Thoracic aorta (tissue), 2 donors: ENCODE data around the gene MGLL. TPM values are rescaled to one million over a fixed set of nuclear protein-coding genes. Genes with fewer than 3 reads are reported as not detected.
A peak's percentile ranks its signal among the peaks of the same experiment; 100 is the strongest.

ENCODE experiments used
- ATAC-seq: fragments of 150-250 bp; one replicate; pipeline ENCODE4 v1.8.0; 2017; ENCODE audit warnings: low read depth; ENCODE audit not compliant: insufficient number of reproducible peaks, low FRiP score
- DNase-seq: peaks from one replicate; pipeline ENCODE4 v3.0.0-alpha.2; 2020; ENCODE audit warnings: low spot score
- H3K27ac ChIP-seq, 2 donors: fragments of 200-600 bp; sonication (generic); 1 replicate in 1 of 2; 2 replicates in 1 of 2; pipeline ENCODE4 v1.5.1; 2016; ENCODE audit warnings: mild to moderate bottlenecking in 2 of 2, moderate library complexity in 2 of 2
- H3K27me3 ChIP-seq: fragments of 200-600 bp; sonication (generic); replicated peaks from 2 replicates; pipeline ENCODE4 v1.6.0; 2016; ENCODE audit warnings: mild to moderate bottlenecking; ENCODE audit not compliant: insufficient read depth
- H3K36me3 ChIP-seq: fragments of 200-600 bp; sonication (generic); one replicate; pipeline ENCODE4 v1.5.1; 2016
- H3K4me1 ChIP-seq, 2 donors: fragments of 200-600 bp; sonication (generic); 1 replicate in 1 of 2; 2 replicates in 1 of 2; pipeline versions ENCODE4 v1.5.1 to v1.6.0; 2016; ENCODE audit warnings: low read depth in 2 of 2, mild to moderate bottlenecking in 1 of 2; ENCODE audit not compliant: control insufficient read depth in 1 of 2
- H3K4me3 ChIP-seq: fragments of 200-600 bp; sonication (generic); 2 replicates; pipeline ENCODE4 v1.5.1; 2016; ENCODE audit warnings: mild to moderate bottlenecking
- H3K9me3 ChIP-seq: fragments of 200-600 bp; sonication (generic); 2 replicates; pipeline ENCODE4 v1.5.1; 2016
- total RNA-seq, 2 donors: library from RNA; depleted of rRNA; stranded (reverse); fragments of >200 nt; gene quantifications; one replicate each; pipeline versions ENCODE4 v1.1.0 to v1.2.3, GENCODE V29; 2016
- TF ChIP-seq, protein P1 (sequence below): fragments of 200-600 bp; sonication (generic); IDR thresholded peaks from one replicate; pipeline ENCODE4 v1.5.1; 2019; ENCODE audit warnings: antibody characterized with exemption

The MGLL gene
- total RNA-seq, 2 donors from 2014 or later = 57.6 to 71.8 TPM

DNA sequence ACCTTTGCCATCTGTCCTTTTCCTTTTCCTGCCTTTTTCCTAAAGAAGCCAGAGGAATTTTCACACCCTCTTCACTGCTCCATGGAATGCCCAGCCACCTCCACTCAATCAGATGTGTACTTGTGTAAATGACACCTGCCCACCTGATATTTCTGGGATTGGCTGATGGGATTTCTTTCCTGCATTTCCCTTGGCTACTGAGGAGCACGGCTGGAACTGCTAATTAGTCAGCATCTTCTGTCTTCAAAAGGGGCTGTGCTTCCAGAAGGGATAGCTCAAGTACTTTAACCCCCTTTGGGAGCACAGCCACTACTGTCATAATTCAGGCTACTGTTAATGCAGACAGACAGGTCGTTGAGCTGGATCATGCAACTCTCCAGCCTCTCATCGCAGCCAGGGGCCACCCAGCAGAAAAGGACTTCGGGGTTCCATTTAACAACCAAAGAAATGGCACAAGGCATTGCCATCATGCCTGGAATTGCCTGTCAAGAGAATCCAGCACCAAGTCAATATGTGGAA is 38.6 kb downstream of the MGLL start:
- Histone ChIP-seq H3K4me1 (peaks cover 33 to 75% of the 10 kb centered on the region in 2 donors), H3K36me3 (no peaks in the 10 kb centered on the region), H3K27ac (peak overlapping the region; percentile 19 to 65), H3K27me3 (no peaks in the 10 kb centered on the region), H3K4me3 (no peak overlapping the region), H3K9me3 (no peaks in the 10 kb centered on the region)
- ATAC-seq (no peak), DNase-seq (no peak)
- TF ChIP-seq, protein P1, sequence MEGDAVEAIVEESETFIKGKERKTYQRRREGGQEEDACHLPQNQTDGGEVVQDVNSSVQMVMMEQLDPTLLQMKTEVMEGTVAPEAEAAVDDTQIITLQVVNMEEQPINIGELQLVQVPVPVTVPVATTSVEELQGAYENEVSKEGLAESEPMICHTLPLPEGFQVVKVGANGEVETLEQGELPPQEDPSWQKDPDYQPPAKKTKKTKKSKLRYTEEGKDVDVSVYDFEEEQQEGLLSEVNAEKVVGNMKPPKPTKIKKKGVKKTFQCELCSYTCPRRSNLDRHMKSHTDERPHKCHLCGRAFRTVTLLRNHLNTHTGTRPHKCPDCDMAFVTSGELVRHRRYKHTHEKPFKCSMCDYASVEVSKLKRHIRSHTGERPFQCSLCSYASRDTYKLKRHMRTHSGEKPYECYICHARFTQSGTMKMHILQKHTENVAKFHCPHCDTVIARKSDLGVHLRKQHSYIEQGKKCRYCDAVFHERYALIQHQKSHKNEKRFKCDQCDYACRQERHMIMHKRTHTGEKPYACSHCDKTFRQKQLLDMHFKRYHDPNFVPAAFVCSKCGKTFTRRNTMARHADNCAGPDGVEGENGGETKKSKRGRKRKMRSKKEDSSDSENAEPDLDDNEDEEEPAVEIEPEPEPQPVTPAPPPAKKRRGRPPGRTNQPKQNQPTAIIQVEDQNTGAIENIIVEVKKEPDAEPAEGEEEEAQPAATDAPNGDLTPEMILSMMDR = no peak

DNA sequence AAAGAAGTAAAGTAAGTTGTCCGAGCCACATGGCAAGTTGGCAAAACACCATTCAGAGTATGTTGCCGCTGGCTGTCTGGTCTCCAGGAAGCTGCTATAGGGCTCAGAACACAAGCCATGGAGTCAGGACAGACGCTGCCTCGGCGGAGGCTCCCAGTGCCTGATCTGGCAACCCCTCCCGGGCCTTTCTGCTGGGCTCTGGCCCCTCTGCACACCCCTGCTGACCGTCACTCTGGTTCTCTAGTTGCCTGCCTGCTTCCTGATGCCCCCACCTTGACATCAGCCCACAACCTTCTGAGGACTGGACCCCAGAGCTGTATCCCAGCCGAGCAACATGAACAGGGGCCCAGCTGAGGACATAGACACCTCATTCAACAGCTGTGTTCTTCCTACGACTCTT is 39.1 kb downstream of the MGLL start:
- no peak for ATAC-seq
- Histone ChIP-seq H3K4me1 (peaks cover 29 to 74% of the 10 kb centered on the region in 2 donors), H3K4me3 (no peak overlapping the region), H3K9me3 (no peaks in the 10 kb centered on the region), H3K27ac (peak overlapping the region; percentile 19 to 65), H3K27me3 (no peaks in the 10 kb centered on the region), H3K36me3 (no peaks in the 10 kb centered on the region)
- no peak for DNase-seq
- TF ChIP-seq, protein P1 = no peak

DNA sequence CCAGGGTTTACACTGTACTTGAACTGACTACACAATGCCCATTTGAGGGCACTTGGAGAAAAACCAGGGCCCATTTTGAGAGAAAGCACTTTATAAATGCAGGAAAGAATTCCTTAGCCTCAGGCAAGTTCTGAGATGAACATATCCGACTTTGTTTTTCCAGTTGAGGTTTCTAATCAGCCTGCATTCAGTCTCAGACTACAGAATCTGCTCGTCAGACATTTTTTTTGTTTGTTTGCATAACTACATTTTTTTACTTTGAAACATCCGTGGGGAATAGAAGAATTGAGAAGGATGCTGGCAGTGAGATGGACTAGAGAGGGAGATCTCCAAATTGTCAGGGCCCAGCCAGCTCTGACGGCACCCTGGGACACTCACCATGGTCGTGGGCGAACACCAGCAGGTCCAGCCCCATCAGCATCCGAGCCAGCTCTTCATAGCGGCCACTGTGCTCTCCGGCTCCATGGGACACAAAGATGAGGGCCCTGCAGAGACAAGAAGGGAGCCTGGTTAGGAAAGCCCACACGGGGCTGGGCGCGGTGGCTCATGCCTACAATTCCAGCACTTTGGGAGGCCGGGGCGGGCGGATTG is 40.8 kb downstream of the MGLL start:
- Histone ChIP-seq H3K4me1 (peaks cover 17 to 62% of the 10 kb centered on the region in 2 donors), H3K36me3 (no peaks in the 10 kb centered on the region), H3K27me3 (no peaks in the 10 kb centered on the region), H3K27ac (peak overlapping the region; percentile 50 to 65), H3K9me3 (no peaks in the 10 kb centered on the region), H3K4me3 (no peak overlapping the region)
- no peak for DNase-seq
- no peak for ATAC-seq
- TF ChIP-seq, protein P1 = no peak

DNA sequence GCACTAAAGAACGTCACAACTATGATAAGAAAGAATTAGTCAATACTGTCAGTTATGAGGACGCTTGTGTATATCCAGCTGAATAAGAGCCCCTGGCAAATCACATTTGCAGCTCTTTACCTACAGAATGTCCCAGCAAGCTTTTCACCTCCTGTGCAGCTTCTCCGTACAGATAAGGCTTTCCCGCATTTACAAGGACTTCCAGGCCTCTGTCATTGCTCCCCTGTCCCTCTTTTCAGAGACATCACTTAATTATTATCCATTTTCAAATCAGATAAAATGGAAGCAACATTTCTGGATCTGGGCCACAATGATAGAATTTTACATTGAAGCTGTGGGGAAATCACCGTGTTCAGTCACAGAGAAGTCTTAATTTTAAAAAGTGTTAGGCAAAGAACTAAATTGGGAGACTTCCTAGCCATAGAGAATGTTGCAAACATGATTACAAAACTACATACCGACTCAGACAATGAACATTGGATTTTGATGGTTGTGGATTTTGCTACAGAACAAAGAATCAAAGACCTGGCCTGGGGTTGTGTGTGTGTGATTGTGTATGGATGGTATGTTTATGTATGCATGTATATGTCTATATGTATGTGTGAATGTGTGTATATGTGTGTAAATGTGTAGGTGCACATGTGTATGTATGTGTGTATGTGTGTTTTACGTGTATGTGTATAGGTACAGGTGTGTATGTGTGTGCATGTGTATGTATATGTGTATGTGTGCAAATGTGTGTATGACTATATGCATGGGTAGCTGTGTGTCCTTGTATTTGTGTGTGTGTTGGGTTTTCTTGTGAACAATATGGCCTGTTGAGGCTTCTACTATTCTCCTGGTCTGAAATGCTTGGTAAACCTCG is 41.5 kb downstream of the MGLL start:
- no peaks in the 10 kb centered on the region for H3K36me3 ChIP-seq
- H3K27ac ChIP-seq = peak overlapping the region; percentile 50 to 65
- H3K27me3 ChIP-seq = no peaks in the 10 kb centered on the region
- H3K4me3 ChIP-seq = no peak overlapping the region
- TF ChIP-seq, protein P1 = no peak
- DNase-seq (no peak), ATAC-seq (no peak)
- H3K4me1 ChIP-seq = peaks cover 24 to 62% of the 10 kb centered on the region in 2 donors
- no peaks in the 10 kb centered on the region for H3K9me3 ChIP-seq

DNA sequence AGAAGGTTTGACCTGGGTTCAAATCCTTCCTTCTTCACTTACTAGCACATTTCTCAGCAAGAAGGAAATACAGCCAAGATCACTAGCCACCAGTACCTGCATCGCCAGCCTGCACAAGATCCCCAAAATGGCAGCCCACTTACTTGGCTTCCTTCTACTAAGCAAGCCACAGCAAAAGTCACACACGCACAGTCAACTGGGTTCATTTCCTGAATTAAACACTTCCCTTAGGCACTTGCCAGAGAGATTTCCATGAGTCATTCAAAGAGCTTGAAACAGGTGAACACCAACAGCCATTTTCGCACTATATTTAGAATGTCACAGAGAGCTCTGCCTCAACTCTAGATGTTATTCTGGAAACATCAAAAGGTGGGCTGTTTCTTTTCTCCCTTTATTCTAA is 42.6 kb downstream of the MGLL start:
- H3K4me1 ChIP-seq = peaks cover 35 to 63% of the 10 kb centered on the region in 2 donors

More for the DNA sequence above, 42.6 kb downstream of the MGLL start:
- H3K36me3 ChIP-seq = no peaks in the 10 kb centered on the region
- H3K27ac ChIP-seq = peak overlapping the region; percentile 37 to 65
- TF ChIP-seq, protein P1 = no peak
- no peak overlapping the region for H3K4me3 ChIP-seq
- DNase-seq (no peak), ATAC-seq (no peak)
- H3K9me3 ChIP-seq = no peaks in the 10 kb centered on the region
- no peaks in the 10 kb centered on the region for H3K27me3 ChIP-seq
